H1 (cell line): Measurements from ENCODE around the gene HDHD3. TPM values are rescaled to one million over a fixed set of nuclear protein-coding genes. Genes with fewer than 3 reads are reported as not detected.

Source experiments
- ASH2L ChIP-seq: fragments of 200-600, 300-600 bp; sonication (generic); IDR thresholded peaks from one replicate; pipeline ENCODE4 v1.7.1; 2017; ENCODE audit warnings: low read length
- BRCA1 ChIP-seq: IDR thresholded peaks from 2 replicates; pipeline ENCODE4 v1.6.1; 2012; ENCODE audit warnings: low read depth, low read length, improper control_type of control experiment
- CEBPB ChIP-seq: IDR thresholded peaks from 2 replicates; pipeline ENCODE4 v1.6.1; 2012; ENCODE audit warnings: low read depth, low read length
- CHD2 ChIP-seq: IDR thresholded peaks from 2 replicates; pipeline ENCODE4 v1.6.1; 2012; ENCODE audit warnings: low read length, improper control_type of control experiment
- CREB1 ChIP-seq: IDR thresholded peaks from 2 replicates; pipeline ENCODE4 v1.6.1; 2012; ENCODE audit warnings: inconsistent platforms
- CTBP2 ChIP-seq: IDR thresholded peaks from 2 replicates; pipeline ENCODE4 v1.7.0; 2011; ENCODE audit warnings: borderline replicate concordance, mild to moderate bottlenecking, moderate library complexity, mixed read lengths, low read length; ENCODE audit not compliant: insufficient read depth, insufficient read length
- EGR1 ChIP-seq: IDR thresholded peaks from 2 replicates; pipeline ENCODE4 v1.6.1; 2011; ENCODE audit warnings: low read depth, low read length, borderline replicate concordance
- EP300 ChIP-seq, 2 experiments: IDR thresholded peaks; 1 replicate in 1 of 2; 2 replicates in 1 of 2; pipeline ENCODE4 v1.6.1; 2011 to 2012; ENCODE audit warnings: low read depth in 2 of 2, low read length in 2 of 2, mild to moderate bottlenecking in 2 of 2, borderline replicate concordance in 1 of 2, inconsistent platforms in 1 of 2, moderate library complexity in 1 of 2
- FOSL1 ChIP-seq: IDR thresholded peaks from 2 replicates; pipeline ENCODE4 v1.6.1; 2011; ENCODE audit warnings: mild to moderate bottlenecking, low read depth, low read length, moderate library complexity; ENCODE audit not compliant: insufficient read depth
- KDM1A ChIP-seq: fragments of 200-600, 300-600 bp; sonication (generic); IDR thresholded peaks from 2 replicates; pipeline ENCODE4 v1.7.1; 2016; ENCODE audit warnings: mild to moderate bottlenecking, low read length, borderline replicate concordance
- KDM5A ChIP-seq: fragments of 200-600 bp; IDR thresholded peaks from 2 replicates; pipeline ENCODE4 v1.7.1; 2012; ENCODE audit warnings: mild to moderate bottlenecking, low read length, inconsistent platforms, mixed read lengths
- PHF8 ChIP-seq: fragments of 200-600 bp; sonication (generic); conservative IDR thresholded peaks from 2 replicates; pipeline ENCODE4 v1.7.1; 2012; ENCODE audit warnings: low read depth, mild to moderate bottlenecking, inconsistent platforms, low read length, moderate library complexity
- RFX5 ChIP-seq: IDR thresholded peaks from 2 replicates; pipeline ENCODE4 v1.6.1; 2011; ENCODE audit warnings: low read depth, low read length, improper control_type of control experiment, borderline replicate concordance
- SP2 ChIP-seq: IDR thresholded peaks from 2 replicates; pipeline ENCODE4 v1.6.1; 2012; ENCODE audit warnings: mild to moderate bottlenecking, low read length, inconsistent platforms
- TEAD4 ChIP-seq: IDR thresholded peaks from 2 replicates; pipeline ENCODE4 v1.6.1; 2012; ENCODE audit warnings: low read depth, low read length, inconsistent platforms, mixed read lengths
- polyA plus RNA-seq, 7 experiments: library from polyadenylated mRNA; depleted of rRNA in 3 of 7; stranded (reverse) in 5 of 7; unstranded in 2 of 7; fragments of >200 nt in 5 of 7; fragments of 200-250 nt in 2 of 7; gene quantifications; 1 replicate in 5 of 7; 2 replicates in 1 of 7; 4 replicates in 1 of 7; pipeline versions ENCODE4 v1.2.1 to v1.2.3, GENCODE V29; 2011 to 2013; ENCODE audit warnings: missing spikeins in 2 of 7, mixed read lengths in 2 of 7
- total RNA-seq: library from RNA; stranded (reverse); fragmentation: NEBNext Ultra II Directional; extraction: Animal tissue kit (Norgen Biotek cat#: 25700); gene quantifications from 2 replicates; pipeline ENCODE4 v1.2.1, GENCODE V29; 2021
- TF ChIP-seq, protein P1 (sequence below), 3 experiments: IDR thresholded peaks; 1 replicate in 2 of 3; 2 replicates in 1 of 3; pipeline versions ENCODE4 v1.5.1 to v1.6.1; 2011; ENCODE audit warnings: low read length in 3 of 3, mild to moderate bottlenecking in 3 of 3, inconsistent platforms in 2 of 3, low read depth in 1 of 3, moderate library complexity in 1 of 3; ENCODE audit not compliant: insufficient read depth in 1 of 3; ENCODE audit errors: control extremely low read depth in 1 of 3

The HDHD3 gene
- total and polyA plus RNA-seq, 2 of the 8 experiments (the other 6 are each of a cell fraction or from before 2014, with no cell fraction given): 12.1 to 25.3 TPM

DNA sequence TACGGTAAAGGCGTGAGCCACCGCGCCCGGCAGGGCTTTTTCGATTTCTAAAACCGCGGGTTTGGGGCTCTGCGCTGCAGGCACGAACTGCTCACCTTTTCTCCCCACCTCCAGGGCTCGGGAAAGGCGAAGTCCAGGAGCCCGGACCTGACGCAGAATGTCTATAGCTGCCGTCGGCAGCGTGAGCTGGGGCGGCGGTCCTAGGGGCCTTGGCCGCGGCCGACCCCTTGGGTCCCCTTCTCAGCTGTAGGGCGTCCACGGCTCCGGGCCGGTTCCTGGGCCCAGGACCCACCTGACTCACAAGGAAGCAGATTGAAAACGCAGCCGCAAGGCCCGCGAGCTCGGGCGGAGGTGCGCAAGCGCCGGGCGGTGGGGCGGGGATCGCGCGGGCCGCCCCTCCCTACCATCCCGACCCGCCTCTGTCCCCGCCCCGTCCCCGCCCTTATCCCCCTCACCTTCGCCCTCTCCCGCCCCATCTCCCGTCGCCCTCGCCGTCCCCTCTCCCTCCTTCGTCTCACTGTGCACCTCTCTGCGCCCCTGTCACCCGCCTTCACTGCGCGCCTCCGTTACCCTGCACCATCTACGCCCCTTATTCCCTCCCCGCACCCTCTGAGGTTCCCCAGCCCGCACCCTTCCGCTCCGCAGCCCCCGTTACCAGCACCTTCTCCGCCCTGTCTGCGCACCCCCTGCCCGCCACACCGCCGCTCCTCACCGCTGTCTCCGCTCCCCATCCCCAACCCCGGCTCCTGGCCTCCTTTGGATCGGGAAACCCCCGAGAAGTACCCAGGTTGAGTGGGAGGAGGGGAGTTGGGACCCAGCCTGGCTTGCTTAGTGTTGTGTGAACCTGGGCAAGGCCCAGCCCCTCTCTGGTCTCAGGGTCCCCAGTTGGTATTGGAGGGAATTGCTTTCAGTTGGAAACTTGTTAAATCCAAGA, at the start of gene HDHD3 (continued):
- TF ChIP-seq CHD2: no peak
- peak; percentile 70 for TF ChIP-seq PHF8
- 0 out of 2 replicates have a peak, but pooled peaks have one; percentile 30 for TF ChIP-seq EGR1
- TF ChIP-seq CTBP2: no peak
- no peak for TF ChIP-seq SP2
- no peak for TF ChIP-seq KDM1A
- TF ChIP-seq RFX5: no peak
- no peak for TF ChIP-seq BRCA1
- peak; percentile 47 for TF ChIP-seq CREB1
- TF ChIP-seq ASH2L: peak; percentile 98
- no peak for TF ChIP-seq EP300 (IDR thresholded peaks at IDR 0.05; ENCODE audit: borderline replicate concordance in 1 of 2, low read depth in 2 of 2, low read length in 2 of 2)
- TF ChIP-seq, protein P1, sequence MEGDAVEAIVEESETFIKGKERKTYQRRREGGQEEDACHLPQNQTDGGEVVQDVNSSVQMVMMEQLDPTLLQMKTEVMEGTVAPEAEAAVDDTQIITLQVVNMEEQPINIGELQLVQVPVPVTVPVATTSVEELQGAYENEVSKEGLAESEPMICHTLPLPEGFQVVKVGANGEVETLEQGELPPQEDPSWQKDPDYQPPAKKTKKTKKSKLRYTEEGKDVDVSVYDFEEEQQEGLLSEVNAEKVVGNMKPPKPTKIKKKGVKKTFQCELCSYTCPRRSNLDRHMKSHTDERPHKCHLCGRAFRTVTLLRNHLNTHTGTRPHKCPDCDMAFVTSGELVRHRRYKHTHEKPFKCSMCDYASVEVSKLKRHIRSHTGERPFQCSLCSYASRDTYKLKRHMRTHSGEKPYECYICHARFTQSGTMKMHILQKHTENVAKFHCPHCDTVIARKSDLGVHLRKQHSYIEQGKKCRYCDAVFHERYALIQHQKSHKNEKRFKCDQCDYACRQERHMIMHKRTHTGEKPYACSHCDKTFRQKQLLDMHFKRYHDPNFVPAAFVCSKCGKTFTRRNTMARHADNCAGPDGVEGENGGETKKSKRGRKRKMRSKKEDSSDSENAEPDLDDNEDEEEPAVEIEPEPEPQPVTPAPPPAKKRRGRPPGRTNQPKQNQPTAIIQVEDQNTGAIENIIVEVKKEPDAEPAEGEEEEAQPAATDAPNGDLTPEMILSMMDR (IDR thresholded peaks at IDR 0.05; ENCODE audit: control extremely low read depth in 1 of 3, insufficient read depth in 1 of 3, low read depth in 1 of 3, low read length in 3 of 3): no peak
- TF ChIP-seq FOSL1: no peak
- TF ChIP-seq KDM5A: no peak
- TF ChIP-seq CEBPB: no peak
- no peak for TF ChIP-seq TEAD4
